NT2/D1 (cell line): Measurements from ENCODE around the gene TNFSF12.

Experiments used
- SUZ12 ChIP-seq: IDR thresholded peaks from 2 replicates; pipeline ENCODE4 v1.6.1; 2011; ENCODE audit not compliant: insufficient read length, insufficient read depth; ENCODE audit errors: extremely low read depth
- ZNF274 ChIP-seq: IDR thresholded peaks from 2 replicates; pipeline ENCODE4 v1.6.1; 2011; ENCODE audit warnings: mild to moderate bottlenecking, low read depth, low read length

DNA sequence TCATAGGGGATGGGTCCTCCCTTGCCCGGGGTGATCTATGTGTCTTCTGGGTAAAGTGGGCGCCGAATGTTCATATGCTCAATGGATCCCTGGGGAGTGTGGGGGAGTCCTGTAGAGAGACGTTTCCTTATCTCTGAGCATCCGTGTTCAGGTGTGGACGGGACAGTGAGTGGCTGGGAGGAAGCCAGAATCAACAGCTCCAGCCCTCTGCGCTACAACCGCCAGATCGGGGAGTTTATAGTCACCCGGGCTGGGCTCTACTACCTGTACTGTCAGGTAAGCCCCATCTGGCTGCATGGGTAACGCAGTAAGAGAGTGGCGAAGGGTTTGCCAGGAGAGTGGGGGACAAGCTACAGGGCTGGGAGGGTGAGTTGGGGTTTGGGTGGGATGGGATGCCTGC lies 7.8 kb downstream of the TNFSF12 start:
- no peak for TF ChIP-seq SUZ12
- TF ChIP-seq ZNF274, result no peak
